Caco-2 (cell line): ENCODE results near the gene SYT1. TPM values are rescaled to one million over a fixed set of nuclear protein-coding genes. Genes with fewer than 3 reads are reported as not detected.

Source experiments
- BruUV-seq: library from RNA; stranded (reverse); fragments of 400-500 nt; replicated peaks from 2 replicates; lab custom pipeline; 2021; lab: Mats Ljungman, UMichigan
- CTCF ChIA-PET: fragments of 300-600 bp; sonication (Branson Sonifier 250); formaldehyde crosslinking; loops from one replicate; lab custom pipeline; 2022; ENCODE audit warnings: antibody characterized with exemption; lab: Charles Lee
- POLR2A ChIA-PET: fragments of 300-600 bp; sonication (Branson Sonifier 250); formaldehyde crosslinking; loops from one replicate; lab custom pipeline; 2022; ENCODE audit warnings: antibody characterized with exemption; lab: Charles Lee
- DNase-seq, 2 experiments: peaks; one replicate each; pipeline versions ENCODE4 v3.0.0 to v3.0.0-alpha.2; 2020 to 2022
- H3K27me3 ChIP-seq: replicated peaks from 2 replicates; pipeline ENCODE4 v1.6.0; 2011; ENCODE audit warnings: low read length; ENCODE audit not compliant: control insufficient read depth, insufficient read depth
- H3K36me3 ChIP-seq: 2 replicates; pipeline ENCODE4 v1.5.1; 2011; ENCODE audit warnings: low read length; ENCODE audit not compliant: control insufficient read depth, insufficient read depth
- H3K4me1 ChIP-seq: fragments of 250-450 bp; sonication (Bioruptor Pico); 2 replicates; pipeline ENCODE4 v1.5.1; 2020; ENCODE audit warnings: mild to moderate bottlenecking
- H3K4me3 ChIP-seq: 2 replicates; pipeline ENCODE4 v1.5.1; 2011; ENCODE audit warnings: low read depth, mild to moderate bottlenecking, control low read depth, low read length
- H3K9me3 ChIP-seq: fragments of 250-450 bp; sonication (Bioruptor Pico); 2 replicates; pipeline ENCODE4 v1.5.1; 2020; ENCODE audit warnings: mild to moderate bottlenecking, moderate library complexity
- H3K27ac Mint-ChIP-seq: one replicate; pipeline ENCODE4 v1.8.0; 2022; ENCODE audit warnings: mixed read lengths; ENCODE audit not compliant: unreplicated experiment
- H3K27me3 Mint-ChIP-seq: one replicate; pipeline ENCODE4 v1.8.0; 2022; ENCODE audit warnings: mixed read lengths; ENCODE audit not compliant: insufficient read depth, unreplicated experiment
- H3K36me3 Mint-ChIP-seq: one replicate; pipeline ENCODE4 v1.8.0; 2022; ENCODE audit warnings: mild to moderate bottlenecking, mixed read lengths; ENCODE audit not compliant: insufficient read depth, unreplicated experiment
- H3K4me1 Mint-ChIP-seq: one replicate; pipeline ENCODE4 v1.8.0; 2022; ENCODE audit warnings: low read depth, mixed read lengths; ENCODE audit not compliant: unreplicated experiment
- H3K4me3 Mint-ChIP-seq: one replicate; pipeline ENCODE4 v1.8.0; 2022; ENCODE audit warnings: mild to moderate bottlenecking, moderate library complexity, mixed read lengths; ENCODE audit not compliant: unreplicated experiment
- H3K9me3 Mint-ChIP-seq: one replicate; pipeline ENCODE4 v1.8.0; 2022; ENCODE audit warnings: mixed read lengths; ENCODE audit not compliant: unreplicated experiment
- CTCF ChIP-seq, 2 experiments: fragments of 200-600 bp in 1 of 2; IDR thresholded peaks; 1 replicate in 1 of 2; 2 replicates in 1 of 2; pipeline versions ENCODE4 v1.5.1 to v1.8.0; 2011 to 2022; ENCODE audit warnings: antibody characterized with exemption in 1 of 2, control low read depth in 1 of 2, inconsistent platforms in 1 of 2, low read depth in 1 of 2, low read length in 1 of 2, mild to moderate bottlenecking in 1 of 2, moderate library complexity in 1 of 2; ENCODE audit not compliant: insufficient read depth in 1 of 2, severe bottlenecking in 1 of 2, unreplicated experiment in 1 of 2
- intact Hi-C: fragments of 100-400 bp; cut with micrococcal nuclease; formaldehyde crosslinking; loops from one replicate; pipeline ENCODE4 v1.10.0; 2022; ENCODE audit not compliant: unreplicated experiment
- total RNA-seq: library from RNA; stranded (reverse); gene quantifications from 2 replicates; pipeline ENCODE4 v1.2.3, GENCODE V29; 2022

SYT1 gene
- total RNA-seq, 1 experiment from 2014 or later: 0.39 TPM

GRCh38 chr12:78880078-78880477 lies 15.5 kb downstream of the SYT1 start:
- no peak for TF ChIP-seq CTCF (IDR thresholded peaks at IDR 0.05; ENCODE audit: insufficient read depth in 1 of 2, low read depth in 1 of 2, low read length in 1 of 2, severe bottlenecking in 1 of 2, unreplicated experiment in 1 of 2)
- no TSS peak for BruUV-seq
- DNase-seq: no peak
- Histone ChIP-seq H3K36me3 (no peaks in the 10 kb centered on the region), H3K9me3 (no peaks in the 10 kb centered on the region), H3K4me3 (no peak overlapping the region), H3K27me3 (no peaks in the 10 kb centered on the region), H3K4me1 (peaks cover 5% of the 10 kb centered on the region; the same call in 1 of the 2 replicates)
- Mint-ChIP-seq H3K4me1 (peaks cover 20% of the 10 kb centered on the region), H3K4me3 (no peak overlapping the region), H3K36me3 (no peaks in the 10 kb centered on the region), H3K27me3 (no peaks in the 10 kb centered on the region), H3K9me3 (no peaks in the 10 kb centered on the region), H3K27ac (no peak overlapping the region)
- intact Hi-C loops: no loop called here
- POLR2A ChIA-PET: no interaction called here
- CTCF ChIA-PET: no interaction called here

GRCh38 chr12:78881685-78882084 lies 17.1 kb downstream of the SYT1 start:
- Histone ChIP-seq H3K36me3 (no peaks in the 10 kb centered on the region), H3K9me3 (no peaks in the 10 kb centered on the region), H3K4me1 (peaks cover 5% of the 10 kb centered on the region; the same call in 1 of the 2 replicates), H3K27me3 (no peaks in the 10 kb centered on the region), H3K4me3 (no peak overlapping the region)
- no peaks in the 10 kb centered on the region for H3K36me3 Mint-ChIP-seq
- ChIA-PET CTCF (no interaction called here), POLR2A (no interaction called here)
- no peak for TF ChIP-seq CTCF (IDR thresholded peaks at IDR 0.05; ENCODE audit: insufficient read depth in 1 of 2, low read depth in 1 of 2, low read length in 1 of 2, severe bottlenecking in 1 of 2, unreplicated experiment in 1 of 2)
- no peak overlapping the region for H3K4me3 Mint-ChIP-seq
- no peaks in the 10 kb centered on the region for H3K27me3 Mint-ChIP-seq
- BruUV-seq: no TSS peak
- intact Hi-C loops: no loop called here
- H3K27ac Mint-ChIP-seq: no peak overlapping the region
- H3K4me1 Mint-ChIP-seq: peaks cover 20% of the 10 kb centered on the region
- DNase-seq: no peak
- H3K9me3 Mint-ChIP-seq: no peaks in the 10 kb centered on the region

- BruUV-seq: no TSS peak
- CTCF ChIA-PET: interaction anchor here (0.6 kb wide), 1 partner anchor 120 kb away, joined by 3 read pairs; no protein-coding TSS in a partner anchor
These were observed 20.9 kb downstream of the SYT1 start for GRCh38 chr12:78885466-78885865.

More at GRCh38 chr12:78885466-78885865, 20.9 kb downstream of the SYT1 start:
- no peak for DNase-seq
- Mint-ChIP-seq H3K4me3 (no peak overlapping the region), H3K36me3 (no peaks in the 10 kb centered on the region), H3K27ac (no peak overlapping the region), H3K9me3 (no peaks in the 10 kb centered on the region), H3K27me3 (no peaks in the 10 kb centered on the region), H3K4me1 (peaks cover 8% of the 10 kb centered on the region)
- no peaks in the 10 kb centered on the region for H3K9me3 ChIP-seq
- no peak overlapping the region for H3K4me3 ChIP-seq
- intact Hi-C loops: no loop called here
- H3K27me3 ChIP-seq: no peaks in the 10 kb centered on the region
- no peaks in the 10 kb centered on the region for H3K36me3 ChIP-seq
- POLR2A ChIA-PET: no interaction called here
- H3K4me1 ChIP-seq: 0 out of 2 replicates have a peak, but pooled peaks cover 3% of the 10 kb centered on the region
- no peak for TF ChIP-seq CTCF (IDR thresholded peaks at IDR 0.05; ENCODE audit: insufficient read depth in 1 of 2, low read depth in 1 of 2, low read length in 1 of 2, severe bottlenecking in 1 of 2, unreplicated experiment in 1 of 2)
